Measurements from ENCODE around the gene THSD4.
"Not testable (repeated sequence)": the region's sequence is repeated elsewhere in the genome, so short reads cannot be mapped to it uniquely, and the experiment has no call there.

Gene THSD4

GRCh38 chr15:71149646-71150557 is 34.6 kb downstream of the THSD4 start:
- no peak for DNase-seq (ENCODE audit: low spot score)

- DNase-seq (ENCODE audit: low spot score), result no peak
These were observed 35.8 kb downstream of the THSD4 start for GRCh38 chr15:71151081-71151480.

- DNase-seq (ENCODE audit: low spot score), result no peak
These were observed 37.3 kb downstream of the THSD4 start for GRCh38 chr15:71152542-71152941.

GRCh38 chr15:71153823-71154524 is 38.7 kb downstream of the THSD4 start:
- no peak for DNase-seq (ENCODE audit: low spot score)

GRCh38 chr15:71154607-71155200 is 39.4 kb downstream of the THSD4 start:
- no peak for DNase-seq (ENCODE audit: low spot score)

- no peak for DNase-seq (ENCODE audit: low spot score)
These were observed 40.3 kb downstream of the THSD4 start for GRCh38 chr15:71155534-71155933.

- no peak for DNase-seq (ENCODE audit: low spot score)
These were observed 45.7 kb downstream of the THSD4 start for GRCh38 chr15:71160976-71161375.

- no peak for DNase-seq (ENCODE audit: low spot score)
These were observed 47.0 kb downstream of the THSD4 start for GRCh38 chr15:71162309-71162708.

- not testable (repeated sequence) for DNase-seq (ENCODE audit: low spot score)
These were observed 49.3 kb downstream of the THSD4 start for GRCh38 chr15:71164606-71165005.

- no peak for DNase-seq (ENCODE audit: low spot score)
These were observed 52.3 kb downstream of the THSD4 start for GRCh38 chr15:71167445-71168165.

GRCh38 chr15:71168166-71168834 is 53.0 kb downstream of the THSD4 start:
- no peak for DNase-seq (ENCODE audit: low spot score)

- no peak for DNase-seq (ENCODE audit: low spot score)
These were observed 54.9 kb downstream of the THSD4 start for GRCh38 chr15:71170163-71170562.

- DNase-seq (ENCODE audit: low spot score), result no peak
These were observed 55.9 kb downstream of the THSD4 start for GRCh38 chr15:71171195-71171594.

- not testable (repeated sequence) for DNase-seq (ENCODE audit: low spot score)
These were observed 59.1 kb downstream of the THSD4 start for GRCh38 chr15:71174360-71174759.

GRCh38 chr15:71180986-71181853 is 65.9 kb downstream of the THSD4 start:
- DNase-seq (ENCODE audit: low spot score), result no peak

- no peak for DNase-seq (ENCODE audit: low spot score)
These were observed 67.3 kb downstream of the THSD4 start for GRCh38 chr15:71182522-71182921.

- DNase-seq (ENCODE audit: low spot score), result no peak
These were observed 67.8 kb downstream of the THSD4 start for GRCh38 chr15:71183063-71183462.

GRCh38 chr15:71185706-71186105 is 70.4 kb downstream of the THSD4 start:
- DNase-seq (ENCODE audit: low spot score), result no peak

GRCh38 chr15:71186267-71186666 is 71.0 kb downstream of the THSD4 start:
- DNase-seq (ENCODE audit: low spot score), result no peak

GRCh38 chr15:71187078-71187477 is 71.8 kb downstream of the THSD4 start:
- no peak for DNase-seq (ENCODE audit: low spot score)

- no peak for DNase-seq (ENCODE audit: low spot score)
These were observed 72.3 kb downstream of the THSD4 start for GRCh38 chr15:71187526-71187925.
